Endothelial cell of umbilical vein (primary cell): ENCODE results near the gene ARHGEF39. TPM values are rescaled to one million over a fixed set of nuclear protein-coding genes. Genes with fewer than 3 reads are reported as not detected.

Experiments
- BruUV-seq: library from RNA; stranded (reverse); fragments of 400-500 nt; replicated peaks from 2 replicates; lab custom pipeline; 2021; lab: Mats Ljungman, UMichigan
- CTCF ChIA-PET: fragments of 300-600, 350-600 bp; sonication (Branson Sonifier 250); formaldehyde crosslinking; loops from one replicate; lab custom pipeline; 2021; ENCODE audit warnings: antibody characterized with exemption, inconsistent platforms; lab: Charles Lee
- POLR2A ChIA-PET: fragments of 300-600, 350-600 bp; sonication (Branson Sonifier 250); formaldehyde crosslinking; loops from one replicate; lab custom pipeline; 2021; ENCODE audit warnings: antibody characterized with exemption, inconsistent platforms; lab: Charles Lee
- DNase-seq: peaks from one replicate; pipeline ENCODE4 v3.0.0-alpha.2; 2011; ENCODE audit warnings: low read depth, low spot score
- FAIRE-seq: peaks from 2 replicates; lab custom pipeline; 2011; peaks lifted over from hg19 to GRCh38; lab: Jason Lieb, UNC
- H2AFZ ChIP-seq: 2 replicates; pipeline ENCODE4 v1.6.0; 2012; ENCODE audit warnings: low read depth, low read length, control low read depth, inconsistent platforms
- H3K27ac ChIP-seq: 2 replicates; pipeline ENCODE4 v1.5.1; 2011; ENCODE audit warnings: low read depth, mild to moderate bottlenecking, control low read depth, low read length, moderate library complexity; ENCODE audit not compliant: insufficient read depth
- H3K27me3 ChIP-seq, 2 experiments: 2 replicates each; pipeline versions ENCODE4 v1.6.0 to v1.6.1; 2011; ENCODE audit warnings: low read length in 2 of 2, mixed read lengths in 1 of 2; ENCODE audit not compliant: control insufficient read depth in 2 of 2, insufficient read depth in 2 of 2
- H3K36me3 ChIP-seq, 2 experiments: 2 replicates in 1 of 2; 3 replicates in 1 of 2; pipeline ENCODE4 v1.5.1; 2011; ENCODE audit warnings: low read length in 2 of 2, mild to moderate bottlenecking in 1 of 2, moderate library complexity in 1 of 2; ENCODE audit not compliant: control insufficient read depth in 2 of 2, insufficient read depth in 2 of 2; ENCODE audit errors: extremely low read depth in 1 of 2
- H3K4me1 ChIP-seq: 3 replicates; pipeline ENCODE4 v1.5.1; 2011; ENCODE audit warnings: mild to moderate bottlenecking, low read length; ENCODE audit not compliant: control insufficient read depth, insufficient read depth; ENCODE audit errors: extremely low read depth
- H3K4me2 ChIP-seq: 2 replicates; pipeline ENCODE4 v1.6.1; 2011; ENCODE audit warnings: low read length, control low read depth, mixed read lengths; ENCODE audit not compliant: insufficient read depth
- H3K4me3 ChIP-seq, 3 experiments: fragments of 200-600 bp in 1 of 3; sonication (generic), shearing (Covaris generic) in 1 of 3; replicated peaks in 1 of 3; 2 replicates each; pipeline ENCODE4 v1.5.1; 2011 to 2016; ENCODE audit warnings: control low read depth in 3 of 3, low read length in 3 of 3, mild to moderate bottlenecking in 2 of 3, inconsistent platforms in 1 of 3, low read depth in 1 of 3, moderate library complexity in 1 of 3; ENCODE audit not compliant: insufficient read depth in 1 of 3
- H3K79me2 ChIP-seq: 2 replicates; pipeline ENCODE4 v1.6.0; 2012; ENCODE audit warnings: low read length, inconsistent platforms; ENCODE audit not compliant: control insufficient read depth, insufficient read depth
- H3K9ac ChIP-seq: replicated peaks from 2 replicates; pipeline ENCODE3; 2011; ENCODE audit warnings: low read length, control low read depth; ENCODE audit not compliant: insufficient read depth; ENCODE audit errors: extremely low read depth
- H3K9me1 ChIP-seq: replicated peaks from 3 replicates; pipeline ENCODE4 v1.6.0; 2011; ENCODE audit warnings: mild to moderate bottlenecking, low read length; ENCODE audit not compliant: control insufficient read depth, insufficient read depth; ENCODE audit errors: extremely low read depth
- H3K9me3 ChIP-seq: replicated peaks from 2 replicates; pipeline ENCODE4 v1.5.1; 2012; ENCODE audit warnings: low read length, inconsistent platforms; ENCODE audit not compliant: control insufficient read depth, insufficient read depth
- H4K20me1 ChIP-seq: replicated peaks from 2 replicates; pipeline ENCODE3; 2011; ENCODE audit warnings: mild to moderate bottlenecking, low read length; ENCODE audit not compliant: control insufficient read depth, insufficient read depth; ENCODE audit errors: extremely low read depth
- CTCF ChIP-seq, 2 donors: IDR thresholded peaks; 1 replicate in 1 of 2; 2 replicates in 1 of 2; pipeline ENCODE4 v1.5.1; 2011; ENCODE audit warnings: low read length in 2 of 2, mild to moderate bottlenecking in 2 of 2, moderate library complexity in 2 of 2, control low read depth in 1 of 2, inconsistent platforms in 1 of 2, low read depth in 1 of 2; ENCODE audit not compliant: insufficient read depth in 1 of 2; ENCODE audit errors: extremely low read depth in 1 of 2
- EZH2 ChIP-seq: IDR thresholded peaks from 2 replicates; pipeline ENCODE4 v1.6.1; 2012; ENCODE audit warnings: borderline replicate concordance, low read depth, mild to moderate bottlenecking, moderate library complexity, low read length, inconsistent platforms; ENCODE audit not compliant: severe bottlenecking
- FOS ChIP-seq: IDR thresholded peaks from 2 replicates; pipeline ENCODE4 v1.6.1; 2011; ENCODE audit warnings: mild to moderate bottlenecking, low read length, moderate library complexity, borderline replicate concordance; ENCODE audit not compliant: insufficient read depth
- GATA2 ChIP-seq: IDR thresholded peaks from 2 replicates; pipeline ENCODE4 v1.7.0; 2011; ENCODE audit warnings: low read depth, mild to moderate bottlenecking, moderate library complexity, mixed read lengths, low read length; ENCODE audit not compliant: insufficient read length, insufficient read depth
- JUN ChIP-seq: IDR thresholded peaks from 2 replicates; pipeline ENCODE4 v1.6.1; 2011; ENCODE audit warnings: borderline replicate concordance, low read depth; ENCODE audit not compliant: insufficient read length, insufficient read depth
- MAX ChIP-seq: IDR thresholded peaks from 2 replicates; pipeline ENCODE4 v1.6.1; 2011; ENCODE audit not compliant: insufficient read depth, insufficient read length
- MYC ChIP-seq: IDR thresholded peaks from one replicate; pipeline ENCODE4 v1.6.1; 2011; ENCODE audit warnings: mild to moderate bottlenecking, low read depth, low read length
- POLR2A ChIP-seq: IDR thresholded peaks from 2 replicates; pipeline ENCODE4 v1.6.1; 2012; ENCODE audit warnings: low read depth, mild to moderate bottlenecking, control low read depth, low read length
- POLR2AphosphoS5 ChIP-seq: IDR thresholded peaks from 2 replicates; pipeline ENCODE4 v1.6.1; 2012; ENCODE audit warnings: low read depth, mild to moderate bottlenecking, control low read depth, low read length, moderate library complexity; ENCODE audit not compliant: insufficient read depth
- dilution Hi-C: fragments of 300-500 bp; cut with MboI; formaldehyde crosslinking; loops from one replicate; pipeline ENCODE4 v1.15.0; 2019; ENCODE audit warnings: low sequenced_read_pairs; ENCODE audit not compliant: extremely low pct_ligation_motif_present
- intact Hi-C: fragments of 100-400 bp; cut with micrococcal nuclease; formaldehyde crosslinking; loops from one replicate; pipeline ENCODE4 v1.10.0; 2022
- polyA plus RNA-seq, 4 experiments: library from polyadenylated mRNA; depleted of rRNA in 3 of 4; stranded (reverse) in 3 of 4; unstranded in 1 of 4; fragments of >200 nt; gene quantifications; 2 replicates each; pipeline versions ENCODE4 v1.2.1 to v1.2.3, GENCODE V29; 2011 to 2012; ENCODE audit warnings: missing spikeins in 1 of 4
- total RNA-seq: library from RNA; stranded (reverse); gene quantifications from 2 replicates; pipeline ENCODE4 v1.2.3, GENCODE V29; 2021

The ARHGEF39 gene
- total and polyA plus RNA-seq, 2 donors (not counting 3 experiments of a cell fraction or from before 2014, with no cell fraction given): 4.7 to 6.5 TPM

GRCh38 chr9:35667939-35668338 lies 2.9 kb upstream of the ARHGEF39 start:
- H3K36me3 ChIP-seq: no peaks in the 10 kb centered on the region
- FAIRE-seq (no peak), DNase-seq (no peak)
- ChIA-PET CTCF (no interaction called here), POLR2A (no interaction called here)
- no peak for TF ChIP-seq MAX
- TF ChIP-seq POLR2A: no peak
- no peak for TF ChIP-seq POLR2AphosphoS5
- TF ChIP-seq JUN: no peak
- no peak for TF ChIP-seq GATA2
- no peak for TF ChIP-seq MYC
- TF ChIP-seq CTCF (IDR thresholded peaks at IDR 0.05; ENCODE audit: extremely low read depth in 1 of 2, insufficient read depth in 1 of 2, low read depth in 1 of 2, low read length in 2 of 2): no peak
- TF ChIP-seq EZH2: no peak
- TF ChIP-seq FOS: no peak
- no peaks in the 10 kb centered on the region for H3K9me3 ChIP-seq
- no peak overlapping the region for H3K27ac ChIP-seq
- no peaks in the 10 kb centered on the region for H3K9me1 ChIP-seq
- H3K4me2 ChIP-seq: no peak overlapping the region
- no peak overlapping the region for H2AFZ ChIP-seq
- peaks cover 16% of the 10 kb centered on the region for H3K4me1 ChIP-seq
- no peaks in the 10 kb centered on the region for H3K79me2 ChIP-seq
- no peaks in the 10 kb centered on the region for H4K20me1 ChIP-seq
- BruUV-seq: no TSS peak
- H3K9ac ChIP-seq: no peak overlapping the region
- no peaks in the 10 kb centered on the region for H3K27me3 ChIP-seq
- intact Hi-C loops (no loop called here), dilution Hi-C loops (no loop called here)
- H3K4me3 ChIP-seq: no peak overlapping the region
